B cell (primary cell): ENCODE measurements around the gene CYP27B1. TPM values are rescaled to one million over a fixed set of nuclear protein-coding genes. Genes with fewer than 3 reads are reported as not detected.

Source experiments
- ATAC-seq: fragments of 200-7000 bp; cut with Tn5 transposase; one replicate; pipeline ENCODE4 v1.10.0; 2021; ENCODE audit warnings: low read depth, mild to moderate bottlenecking, moderate number of reproducible peaks, moderate library complexity
- CTCF ChIA-PET: fragments of 350-600 bp; sonication (Branson Sonifier 250); formaldehyde crosslinking; loops from one replicate; lab custom pipeline; 2021; ENCODE audit warnings: antibody characterized with exemption, inconsistent platforms; lab: Charles Lee
- POLR2A ChIA-PET: fragments of 350-600 bp; sonication (Branson Sonifier 250); formaldehyde crosslinking; loops from one replicate; lab custom pipeline; 2021; ENCODE audit warnings: antibody characterized with exemption; lab: Charles Lee
- DNase-seq: peaks from one replicate; pipeline ENCODE4 v3.0.0; 2013
- H2AFZ ChIP-seq: 2 replicates; pipeline ENCODE4 v1.6.1; 2012; ENCODE audit warnings: mild to moderate bottlenecking, low read depth, low read length; ENCODE audit not compliant: insufficient read depth, poor library complexity, severe bottlenecking
- H3K27ac ChIP-seq, 2 donors: 1 replicate in 1 of 2; 2 replicates in 1 of 2; pipeline ENCODE4 v1.5.1; 2012 to 2013; ENCODE audit warnings: low read length in 2 of 2, mild to moderate bottlenecking in 2 of 2, moderate library complexity in 1 of 2
- H3K27me3 ChIP-seq, 4 experiments: fragments of 200-600 bp in 1 of 4; sonication (generic) in 1 of 4; replicated peaks in 1 of 4; 1 replicate in 2 of 4; 2 replicates in 2 of 4; pipeline versions ENCODE4 v1.6.1 to v1.7.0; 2013 to 2016; ENCODE audit warnings: low read length in 3 of 4, mild to moderate bottlenecking in 2 of 4, mixed read lengths in 1 of 4, moderate library complexity in 1 of 4; ENCODE audit not compliant: insufficient read depth in 4 of 4, control insufficient read depth in 3 of 4; ENCODE audit errors: control extremely low read depth in 1 of 4
- H3K36me3 ChIP-seq, 2 experiments: replicated peaks in 1 of 2; 1 replicate in 1 of 2; 2 replicates in 1 of 2; pipeline versions ENCODE4 v1.6.1 to v1.7.1; 2013; ENCODE audit warnings: low read length in 1 of 2; ENCODE audit not compliant: insufficient read depth in 2 of 2, control insufficient read depth in 1 of 2; ENCODE audit errors: control extremely low read depth in 1 of 2, extremely low read depth in 1 of 2
- H3K4me1 ChIP-seq, 2 donors: fragments of 200-600 bp in 1 of 2; sonication (generic) in 1 of 2; 1 replicate in 1 of 2; 2 replicates in 1 of 2; pipeline versions ENCODE4 v1.5.1 to v1.6.1; 2013 to 2017; ENCODE audit warnings: low read length in 2 of 2; ENCODE audit not compliant: control insufficient read depth in 2 of 2, insufficient read depth in 2 of 2
- H3K4me2 ChIP-seq: replicated peaks from 2 replicates; pipeline ENCODE3; 2012; ENCODE audit warnings: mild to moderate bottlenecking, low read depth, low read length; ENCODE audit not compliant: poor library complexity, severe bottlenecking
- H3K4me3 ChIP-seq, 5 experiments: fragments of 200-600 bp in 1 of 5; sonication (generic) in 1 of 5; 1 replicate in 3 of 5; 2 replicates in 2 of 5; pipeline versions ENCODE4 v1.5.1 to v1.7.0; 2011 to 2016; ENCODE audit warnings: low read length in 4 of 5, mild to moderate bottlenecking in 4 of 5, low read depth in 2 of 5, control low read depth in 1 of 5, moderate library complexity in 1 of 5; ENCODE audit not compliant: insufficient read depth in 1 of 5; ENCODE audit errors: control extremely low read depth in 1 of 5, extremely low read depth in 1 of 5
- H3K79me2 ChIP-seq: fragments of 200-600 bp; sonication (generic); one replicate; pipeline ENCODE4 v1.6.0; 2016; ENCODE audit warnings: low read length; ENCODE audit not compliant: control insufficient read depth, insufficient read depth
- H3K9ac ChIP-seq: fragments of 200-600 bp; sonication (generic); 2 replicates; pipeline ENCODE4 v1.6.1; 2017; ENCODE audit warnings: mild to moderate bottlenecking, low read length, moderate library complexity
- H3K9me3 ChIP-seq, 3 donors: one replicate each; pipeline versions ENCODE4 v1.6.1 to v1.7.1; 2013; ENCODE audit warnings: low read length in 2 of 3; ENCODE audit not compliant: control insufficient read depth in 2 of 3, insufficient read depth in 1 of 3; ENCODE audit errors: control extremely low read depth in 1 of 3
- H4K20me1 ChIP-seq: 2 replicates; pipeline ENCODE4 v1.6.0; 2012; ENCODE audit warnings: mild to moderate bottlenecking, low read length; ENCODE audit not compliant: insufficient read depth, control insufficient read depth, poor library complexity, severe bottlenecking
- H3K27ac Mint-ChIP-seq: one replicate; pipeline ENCODE4 v1.8.0; 2021; ENCODE audit warnings: mixed read lengths
- H3K27me3 Mint-ChIP-seq: one replicate; pipeline ENCODE4 v1.8.0; 2021; ENCODE audit warnings: mixed read lengths
- H3K4me1 Mint-ChIP-seq: one replicate; pipeline ENCODE4 v1.8.0; 2021; ENCODE audit warnings: mixed read lengths
- H3K4me3 Mint-ChIP-seq: one replicate; pipeline ENCODE4 v1.8.0; 2021; ENCODE audit warnings: mixed read lengths
- H3K9me3 Mint-ChIP-seq: one replicate; pipeline ENCODE4 v1.8.0; 2022; ENCODE audit warnings: mixed read lengths; ENCODE audit not compliant: insufficient read depth
- EZH2 ChIP-seq: IDR thresholded peaks from 2 replicates; pipeline ENCODE4 v1.6.1; 2012; ENCODE audit warnings: borderline replicate concordance, low read depth, mild to moderate bottlenecking, moderate library complexity, low read length; ENCODE audit not compliant: insufficient read depth, poor library complexity, severe bottlenecking
- WGBS: methylation state at CpG from one replicate; pipeline ENCODE4 v1.1.5; 2013; ENCODE audit warnings: missing lambda C conversion rate; ENCODE audit not compliant: insufficient coverage; 5-methylcytosine and 5-hydroxymethylcytosine counted together
- intact Hi-C: fragments of 100-400 bp; cut with micrococcal nuclease; formaldehyde crosslinking; loops from one replicate; pipeline ENCODE4 v1.10.0; 2022
- polyA plus RNA-seq: library from polyadenylated mRNA; depleted of rRNA; stranded (reverse); fragments of >200 nt; gene quantifications from 2 replicates; pipeline ENCODE4 v1.2.3, GENCODE V29; 2012
- total RNA-seq, 2 donors: library from RNA; stranded (reverse); fragments of 120-200 nt in 1 of 2; gene quantifications; 1 replicate in 1 of 2; 2 replicates in 1 of 2; pipeline versions ENCODE4 v1.2.3 to v1.2.4, GENCODE V29; 2013 to 2022
- TF ChIP-seq, protein P1 (sequence below): fragments of 200-600 bp; IDR thresholded peaks from one replicate; pipeline ENCODE4 v1.8.0; 2022; ENCODE audit warnings: antibody characterized with exemption, mild to moderate bottlenecking

CYP27B1 gene
- total and polyA plus RNA-seq, 2 donors (not counting 1 experiment from before 2014, with no cell fraction given), result 0.66 to 0.79 TPM

DNA sequence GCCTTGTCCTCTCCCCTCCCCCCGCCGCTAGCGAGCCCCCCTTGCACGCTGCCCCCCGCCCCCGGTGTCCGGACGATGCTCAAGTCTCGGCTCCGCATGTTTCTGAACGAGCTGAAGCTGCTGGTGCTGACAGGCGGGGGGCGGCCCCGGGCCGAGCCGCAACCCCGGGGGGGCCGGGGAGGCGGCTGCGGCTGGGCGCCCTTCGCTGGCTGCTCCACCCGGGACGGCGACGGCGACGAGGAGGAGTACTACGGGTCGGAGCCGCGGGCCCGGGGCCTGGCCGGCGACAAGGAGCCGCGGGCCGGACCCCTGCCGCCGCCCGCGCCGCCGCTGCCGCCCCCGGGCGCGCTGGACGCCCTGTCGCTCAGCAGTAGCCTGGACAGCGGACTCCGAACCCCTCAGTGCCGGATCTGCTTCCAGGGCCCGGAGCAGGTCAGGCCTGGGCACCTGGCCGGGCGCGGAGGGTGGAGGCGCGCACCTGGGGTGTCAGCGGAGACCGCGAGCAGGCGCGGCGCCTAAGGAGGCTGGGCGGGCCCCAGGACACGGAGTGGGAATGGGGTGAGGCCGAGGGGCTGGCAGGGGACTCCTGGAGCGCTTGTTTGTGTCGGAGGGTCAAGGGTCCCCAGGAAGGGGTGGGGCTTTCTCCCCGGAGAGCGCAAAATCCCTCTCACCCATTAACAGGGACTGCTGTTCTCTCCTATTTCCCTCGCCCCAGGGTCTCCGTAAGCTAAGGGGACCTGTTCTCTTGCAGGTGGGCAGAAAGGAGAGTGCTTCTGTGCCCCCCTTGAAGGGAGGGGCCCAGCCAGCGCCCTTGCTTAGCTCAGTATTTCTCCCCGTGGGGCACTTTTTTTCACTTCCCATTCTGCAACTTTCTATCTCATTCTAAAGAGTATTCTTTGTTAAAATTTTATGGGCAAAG lies 11.2 kb downstream of the CYP27B1 start:
- peaks cover 48% of the 10 kb centered on the region for H3K79me2 ChIP-seq
- TF ChIP-seq, protein P1, sequence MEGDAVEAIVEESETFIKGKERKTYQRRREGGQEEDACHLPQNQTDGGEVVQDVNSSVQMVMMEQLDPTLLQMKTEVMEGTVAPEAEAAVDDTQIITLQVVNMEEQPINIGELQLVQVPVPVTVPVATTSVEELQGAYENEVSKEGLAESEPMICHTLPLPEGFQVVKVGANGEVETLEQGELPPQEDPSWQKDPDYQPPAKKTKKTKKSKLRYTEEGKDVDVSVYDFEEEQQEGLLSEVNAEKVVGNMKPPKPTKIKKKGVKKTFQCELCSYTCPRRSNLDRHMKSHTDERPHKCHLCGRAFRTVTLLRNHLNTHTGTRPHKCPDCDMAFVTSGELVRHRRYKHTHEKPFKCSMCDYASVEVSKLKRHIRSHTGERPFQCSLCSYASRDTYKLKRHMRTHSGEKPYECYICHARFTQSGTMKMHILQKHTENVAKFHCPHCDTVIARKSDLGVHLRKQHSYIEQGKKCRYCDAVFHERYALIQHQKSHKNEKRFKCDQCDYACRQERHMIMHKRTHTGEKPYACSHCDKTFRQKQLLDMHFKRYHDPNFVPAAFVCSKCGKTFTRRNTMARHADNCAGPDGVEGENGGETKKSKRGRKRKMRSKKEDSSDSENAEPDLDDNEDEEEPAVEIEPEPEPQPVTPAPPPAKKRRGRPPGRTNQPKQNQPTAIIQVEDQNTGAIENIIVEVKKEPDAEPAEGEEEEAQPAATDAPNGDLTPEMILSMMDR, result no peak
- TF ChIP-seq EZH2, result no peak
- CTCF ChIA-PET, result interaction anchor here (0.8 to 2.6 kb wide), 20 partner anchors 7 to 149 kb away, joined by 3 to 37 read pairs (median 5); partner anchors contain the start of genes CYP27B1, EEF1AKMT3, METTL1 and TSFM
- peaks cover 44 to 65% of the 10 kb centered on the region in 2 donors for H3K4me1 ChIP-seq
- no peaks in the 10 kb centered on the region for H3K9me3 Mint-ChIP-seq
- DNase-seq, result peak; percentile 76
- peaks cover 1 to 34% of the 10 kb centered on the region in 2 experiments for H3K36me3 ChIP-seq
- peak overlapping the region; percentile 90 for H3K4me2 ChIP-seq
- ATAC-seq, result peak; percentile 6
- peak overlapping the region; percentile 78 to 90 for H3K27ac ChIP-seq
- H3K4me3 ChIP-seq, result peak overlapping the region; percentile 67 to 87 (median 85)
- POLR2A ChIA-PET, result interaction anchor here (0.8 to 1.4 kb wide), 6 partner anchors 10 to 185 kb away, joined by 3 to 7 read pairs (median 4); partner anchors contain the start of genes ATP23, CTDSP2, OS9 and TSPAN31
- H3K4me1 Mint-ChIP-seq, result peaks cover 69% of the 10 kb centered on the region
- peak overlapping the region; percentile 94 for H3K4me3 Mint-ChIP-seq
- H3K9ac ChIP-seq, result peak overlapping the region; percentile 80
- no peaks in the 10 kb centered on the region for H3K27me3 Mint-ChIP-seq
- WGBS, result under 1% methylated on average over 63 of the region's 76 CpGs
- H3K9me3 ChIP-seq, result no peaks in the 10 kb centered on the region
- H2AFZ ChIP-seq, result peak overlapping the region; percentile 55
- no peaks in the 10 kb centered on the region for H3K27me3 ChIP-seq
- intact Hi-C loops, result loop anchor here (1.0 to 10.0 kb wide), 8 partner anchors 10 to 671 kb away; partner anchors contain the start of genes CTDSP2, GLI1, INHBE and MARS1
- peak overlapping the region; percentile 95 for H3K27ac Mint-ChIP-seq
- H4K20me1 ChIP-seq, result peaks cover 47% of the 10 kb centered on the region
